MM.1S (cell line): ENCODE measurements around the gene ITGA11.

Experiments used
- DNase-seq: peaks from one replicate; pipeline ENCODE4 v3.0.0-alpha.2; 2015
- H2AFZ ChIP-seq: fragments of 300-600 bp; sonication (generic); 2 replicates; pipeline ENCODE4 v1.6.0; 2016; ENCODE audit warnings: antibody characterized with exemption, low read length
- H3F3A ChIP-seq: fragments of 300-600 bp; sonication (generic); 2 replicates; pipeline ENCODE4 v1.6.1; 2016; ENCODE audit warnings: mild to moderate bottlenecking, antibody characterized with exemption, low read length, moderate library complexity, mixed read lengths; ENCODE audit not compliant: insufficient read depth
- H3K27ac ChIP-seq: fragments of 300-600 bp; sonication (generic); 2 replicates; pipeline ENCODE4 v1.5.1; 2016; ENCODE audit warnings: mild to moderate bottlenecking, low read length
- H3K27me3 ChIP-seq: fragments of 300-600 bp; sonication (generic); replicated peaks from 2 replicates; pipeline ENCODE4 v1.6.0; 2016; ENCODE audit warnings: low read length; ENCODE audit not compliant: insufficient read depth
- H3K36me3 ChIP-seq: fragments of 300-600 bp; sonication (generic); replicated peaks from 2 replicates; pipeline ENCODE4 v1.6.1; 2016; ENCODE audit warnings: mild to moderate bottlenecking, low read length, mixed read lengths; ENCODE audit not compliant: insufficient read depth
- H3K4me1 ChIP-seq: fragments of 300-600 bp; sonication (generic); 2 replicates; pipeline ENCODE4 v1.6.1; 2016; ENCODE audit warnings: low read length, mixed read lengths
- H3K4me2 ChIP-seq: fragments of 300-600 bp; sonication (generic); 2 replicates; pipeline ENCODE4 v1.6.0; 2016; ENCODE audit warnings: low read depth, low read length
- H3K4me3 ChIP-seq: fragments of 300-600 bp; sonication (generic); 2 replicates; pipeline ENCODE4 v1.5.1; 2016; ENCODE audit warnings: low read length, mixed read lengths
- H3K79me2 ChIP-seq: fragments of 300-600 bp; sonication (generic); 2 replicates; pipeline ENCODE4 v1.6.1; 2016; ENCODE audit warnings: mixed run types, low read length, mixed read lengths
- H3K9ac ChIP-seq: fragments of 300-600 bp; sonication (generic); 2 replicates; pipeline ENCODE4 v1.6.1; 2016; ENCODE audit warnings: low read length, mixed read lengths
- H3K9me2 ChIP-seq: fragments of 300-600 bp; sonication (generic); replicated peaks from 2 replicates; pipeline ENCODE4 v1.6.1; 2016; ENCODE audit warnings: mild to moderate bottlenecking, low read length, mixed read lengths; ENCODE audit not compliant: insufficient read depth
- H3K9me3 ChIP-seq: fragments of 300-600 bp; sonication (generic); replicated peaks from 2 replicates; pipeline ENCODE4 v1.6.1; 2016; ENCODE audit warnings: mild to moderate bottlenecking, low read length, mixed read lengths; ENCODE audit not compliant: insufficient read depth
- H4K20me1 ChIP-seq: fragments of 300-600 bp; sonication (generic); 2 replicates; pipeline ENCODE4 v1.6.1; 2016; ENCODE audit warnings: mild to moderate bottlenecking, low read length, moderate library complexity, mixed read lengths; ENCODE audit not compliant: insufficient read depth
- EZH2 ChIP-seq: fragments of 300-600 bp; sonication (generic); optimal IDR thresholded peaks from 2 replicates; pipeline ENCODE3; 2017; ENCODE audit warnings: low read depth, mild to moderate bottlenecking, antibody characterized with exemption, low read length, mixed read lengths
- EZH2phosphoT487 ChIP-seq: fragments of 300-600 bp; sonication (generic); IDR thresholded peaks from 2 replicates; pipeline ENCODE4 v1.6.1; 2018; ENCODE audit warnings: antibody characterized with exemption, low read length
- TF ChIP-seq, protein P1 (sequence below): fragments of 300-600 bp; sonication (generic); IDR thresholded peaks from 2 replicates; pipeline ENCODE4 v1.5.1; 2016; ENCODE audit warnings: antibody characterized with exemption, low read length, mixed read lengths

The ITGA11 gene

DNA sequence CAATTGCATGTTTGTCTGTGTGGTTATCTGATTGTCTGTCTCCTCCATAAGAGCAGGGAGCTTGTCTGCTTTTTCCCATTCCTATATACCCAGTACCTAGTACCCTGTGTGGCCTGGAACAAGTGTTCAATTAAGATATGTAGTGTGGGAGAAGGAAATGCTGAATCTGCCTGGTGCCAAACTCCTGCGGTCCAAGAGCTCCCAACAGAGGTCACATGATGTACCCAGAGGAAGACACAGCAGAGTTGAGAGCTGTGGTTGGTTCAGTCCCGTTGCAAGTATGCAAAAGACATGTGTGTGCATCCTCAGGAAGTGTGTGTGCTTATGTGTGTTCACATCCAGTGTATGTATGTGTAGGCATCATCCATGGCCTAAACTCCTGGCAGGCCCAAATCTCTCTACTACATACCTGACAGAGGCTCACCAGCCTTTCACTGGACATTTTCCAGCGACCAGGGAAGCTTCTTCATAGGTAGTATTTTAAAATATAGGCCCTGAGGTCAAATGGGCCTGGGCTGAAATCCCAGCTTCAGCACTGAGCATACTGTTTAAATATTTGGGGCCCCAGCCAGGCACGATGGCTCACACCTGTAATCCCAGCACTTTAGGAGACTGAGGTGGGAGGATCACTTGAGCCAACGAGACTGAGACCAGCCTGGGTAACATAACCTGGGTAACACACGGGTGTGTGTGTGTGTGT is 34.0 kb upstream of the ITGA11 start:
- DNase-seq, result no peak
- no peaks in the 10 kb centered on the region for H3K36me3 ChIP-seq
- no peaks in the 10 kb centered on the region for H3F3A ChIP-seq
- no peaks in the 10 kb centered on the region for H3K4me1 ChIP-seq
- H3K9ac ChIP-seq, result no peak overlapping the region
- H4K20me1 ChIP-seq, result no peaks in the 10 kb centered on the region
- H3K27me3 ChIP-seq, result no peaks in the 10 kb centered on the region
- no peaks in the 10 kb centered on the region for H3K79me2 ChIP-seq
- H3K27ac ChIP-seq, result no peak overlapping the region
- H3K4me3 ChIP-seq, result no peak overlapping the region
- no peaks in the 10 kb centered on the region for H3K9me3 ChIP-seq
- no peak overlapping the region for H2AFZ ChIP-seq
- TF ChIP-seq EZH2phosphoT487 (no peak), EZH2 (no peak)
- TF ChIP-seq, protein P1, sequence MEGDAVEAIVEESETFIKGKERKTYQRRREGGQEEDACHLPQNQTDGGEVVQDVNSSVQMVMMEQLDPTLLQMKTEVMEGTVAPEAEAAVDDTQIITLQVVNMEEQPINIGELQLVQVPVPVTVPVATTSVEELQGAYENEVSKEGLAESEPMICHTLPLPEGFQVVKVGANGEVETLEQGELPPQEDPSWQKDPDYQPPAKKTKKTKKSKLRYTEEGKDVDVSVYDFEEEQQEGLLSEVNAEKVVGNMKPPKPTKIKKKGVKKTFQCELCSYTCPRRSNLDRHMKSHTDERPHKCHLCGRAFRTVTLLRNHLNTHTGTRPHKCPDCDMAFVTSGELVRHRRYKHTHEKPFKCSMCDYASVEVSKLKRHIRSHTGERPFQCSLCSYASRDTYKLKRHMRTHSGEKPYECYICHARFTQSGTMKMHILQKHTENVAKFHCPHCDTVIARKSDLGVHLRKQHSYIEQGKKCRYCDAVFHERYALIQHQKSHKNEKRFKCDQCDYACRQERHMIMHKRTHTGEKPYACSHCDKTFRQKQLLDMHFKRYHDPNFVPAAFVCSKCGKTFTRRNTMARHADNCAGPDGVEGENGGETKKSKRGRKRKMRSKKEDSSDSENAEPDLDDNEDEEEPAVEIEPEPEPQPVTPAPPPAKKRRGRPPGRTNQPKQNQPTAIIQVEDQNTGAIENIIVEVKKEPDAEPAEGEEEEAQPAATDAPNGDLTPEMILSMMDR, result no peak
- no peaks in the 10 kb centered on the region for H3K9me2 ChIP-seq
- no peak overlapping the region for H3K4me2 ChIP-seq

DNA sequence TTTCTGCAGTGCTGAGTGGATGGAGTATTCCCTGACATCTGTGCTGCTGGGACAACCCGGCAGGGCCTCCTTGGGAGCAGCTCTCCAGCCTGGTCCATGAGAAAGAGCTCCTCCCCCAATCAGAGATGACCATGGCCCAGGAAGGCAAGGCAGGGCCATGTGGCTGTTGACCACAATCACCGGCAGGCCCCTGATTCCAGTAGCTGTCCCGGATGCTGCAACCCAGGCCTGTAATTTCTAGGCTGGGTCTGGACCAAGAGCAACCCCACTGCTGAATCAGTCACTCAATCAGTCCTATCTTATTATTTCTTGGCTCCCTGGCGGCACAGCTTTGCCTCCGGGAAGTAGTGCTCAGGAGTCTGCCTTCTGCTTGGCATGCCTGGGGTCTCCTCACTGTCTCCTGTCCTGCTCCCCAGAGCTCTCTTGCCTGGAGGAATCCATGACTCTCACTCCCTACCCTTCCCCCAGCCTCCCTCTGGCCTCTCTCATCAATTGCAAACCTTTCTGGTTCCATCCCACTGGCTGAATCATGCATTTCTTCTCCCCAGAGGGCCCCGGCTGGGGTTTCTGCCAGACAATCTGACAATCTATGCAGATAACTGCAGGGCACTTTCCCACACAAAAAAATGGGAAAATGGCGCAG is 32.6 kb upstream of the ITGA11 start:
- Histone ChIP-seq H3K9me3 (no peaks in the 10 kb centered on the region), H4K20me1 (no peaks in the 10 kb centered on the region), H3K36me3 (no peaks in the 10 kb centered on the region), H3K27me3 (no peaks in the 10 kb centered on the region), H3F3A (no peaks in the 10 kb centered on the region), H3K27ac (no peak overlapping the region), H3K4me1 (no peaks in the 10 kb centered on the region), H3K4me2 (no peak overlapping the region), H3K9ac (no peak overlapping the region), H2AFZ (no peak overlapping the region), H3K9me2 (no peaks in the 10 kb centered on the region), H3K4me3 (no peak overlapping the region), H3K79me2 (no peaks in the 10 kb centered on the region)
- TF ChIP-seq EZH2phosphoT487 (no peak), EZH2 (no peak)
- TF ChIP-seq, protein P1, result no peak
- no peak for DNase-seq

GRCh38 chr15:68463996-68464395 is 32.0 kb upstream of the ITGA11 start:
- Histone ChIP-seq H3K9me2 (no peaks in the 10 kb centered on the region), H3K36me3 (no peaks in the 10 kb centered on the region), H3K27ac (no peak overlapping the region), H3K79me2 (no peaks in the 10 kb centered on the region), H3F3A (no peaks in the 10 kb centered on the region), H3K4me1 (no peaks in the 10 kb centered on the region), H3K9ac (no peak overlapping the region), H3K4me2 (no peak overlapping the region), H4K20me1 (no peaks in the 10 kb centered on the region), H3K9me3 (no peaks in the 10 kb centered on the region), H3K4me3 (no peak overlapping the region), H3K27me3 (no peaks in the 10 kb centered on the region), H2AFZ (no peak overlapping the region)
- DNase-seq, result no peak
- TF ChIP-seq, protein P1, result no peak
- no peak for TF ChIP-seq EZH2phosphoT487
- TF ChIP-seq EZH2, result no peak
